GM19025 (cell line): ENCODE results near the gene NOTCH3.

ENCODE experiments used
- ATAC-seq: cut with Tn5 transposase; IDR thresholded peaks from one replicate; pipeline ENCODE4 v1.9.1; 2021; ENCODE audit warnings: mild to moderate bottlenecking, low read depth, moderate library complexity; ENCODE audit not compliant: unreplicated experiment

Gene NOTCH3

GRCh38 chr19:15198951-15199660 is 1.7 kb downstream of the NOTCH3 start:
- ATAC-seq = no peak

DNA sequence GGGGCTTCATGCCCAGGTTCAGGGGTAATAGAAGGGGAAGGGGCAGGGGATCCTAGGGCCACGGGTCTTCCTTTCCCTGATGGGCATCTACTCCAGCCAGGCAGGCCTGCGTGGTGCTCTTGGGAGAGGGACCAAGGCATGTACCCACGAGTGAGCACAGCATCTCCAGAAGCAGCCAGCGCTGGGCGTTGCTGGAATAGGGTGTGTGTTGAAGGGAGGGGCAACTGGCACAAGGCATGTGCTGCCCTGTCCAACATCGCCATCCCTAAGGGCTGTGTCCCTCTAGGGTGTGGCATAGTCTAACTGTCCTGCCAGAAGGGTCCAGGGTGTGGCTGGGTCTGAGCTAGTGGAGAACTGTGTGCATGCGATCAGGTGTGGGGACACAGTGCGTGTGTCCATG is 2.9 kb downstream of the NOTCH3 start:
- no peak for ATAC-seq

DNA sequence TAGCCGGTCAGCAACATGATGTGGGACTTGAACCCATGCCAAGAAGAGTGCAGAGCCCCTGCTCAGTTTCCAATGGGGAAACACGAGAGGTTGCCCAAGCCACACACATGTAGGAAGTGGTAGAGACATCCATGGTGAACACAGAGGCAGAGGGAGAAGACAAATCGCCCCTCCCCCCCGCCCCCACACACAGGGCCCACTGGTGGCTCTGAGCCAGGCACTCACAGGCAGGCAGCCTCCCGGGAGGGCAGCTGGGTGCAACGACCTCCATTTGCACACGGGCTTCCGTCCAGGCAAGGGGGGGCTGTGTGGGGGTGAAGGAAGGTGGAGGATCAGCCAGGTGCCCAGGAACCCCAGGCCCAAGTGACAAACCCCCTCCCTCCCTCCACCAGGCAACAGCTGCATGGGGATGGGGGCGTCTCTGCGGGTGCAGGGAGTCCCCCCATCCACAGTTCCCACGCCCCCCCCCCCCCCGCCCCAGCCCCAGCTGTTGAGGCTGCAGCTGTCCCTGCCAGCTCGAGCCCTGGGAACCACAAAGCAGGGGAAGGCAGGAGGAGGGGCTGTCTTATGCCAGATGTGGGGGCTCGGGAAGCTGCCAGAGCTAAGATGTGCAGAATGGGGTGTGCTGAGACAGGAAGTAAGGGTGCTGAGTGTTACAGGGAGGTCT is 3.4 kb downstream of the NOTCH3 start:
- no peak for ATAC-seq

- ATAC-seq = no peak
These were observed 4.3 kb downstream of the NOTCH3 start for GRCh38 chr19:15196360-15197005.

DNA sequence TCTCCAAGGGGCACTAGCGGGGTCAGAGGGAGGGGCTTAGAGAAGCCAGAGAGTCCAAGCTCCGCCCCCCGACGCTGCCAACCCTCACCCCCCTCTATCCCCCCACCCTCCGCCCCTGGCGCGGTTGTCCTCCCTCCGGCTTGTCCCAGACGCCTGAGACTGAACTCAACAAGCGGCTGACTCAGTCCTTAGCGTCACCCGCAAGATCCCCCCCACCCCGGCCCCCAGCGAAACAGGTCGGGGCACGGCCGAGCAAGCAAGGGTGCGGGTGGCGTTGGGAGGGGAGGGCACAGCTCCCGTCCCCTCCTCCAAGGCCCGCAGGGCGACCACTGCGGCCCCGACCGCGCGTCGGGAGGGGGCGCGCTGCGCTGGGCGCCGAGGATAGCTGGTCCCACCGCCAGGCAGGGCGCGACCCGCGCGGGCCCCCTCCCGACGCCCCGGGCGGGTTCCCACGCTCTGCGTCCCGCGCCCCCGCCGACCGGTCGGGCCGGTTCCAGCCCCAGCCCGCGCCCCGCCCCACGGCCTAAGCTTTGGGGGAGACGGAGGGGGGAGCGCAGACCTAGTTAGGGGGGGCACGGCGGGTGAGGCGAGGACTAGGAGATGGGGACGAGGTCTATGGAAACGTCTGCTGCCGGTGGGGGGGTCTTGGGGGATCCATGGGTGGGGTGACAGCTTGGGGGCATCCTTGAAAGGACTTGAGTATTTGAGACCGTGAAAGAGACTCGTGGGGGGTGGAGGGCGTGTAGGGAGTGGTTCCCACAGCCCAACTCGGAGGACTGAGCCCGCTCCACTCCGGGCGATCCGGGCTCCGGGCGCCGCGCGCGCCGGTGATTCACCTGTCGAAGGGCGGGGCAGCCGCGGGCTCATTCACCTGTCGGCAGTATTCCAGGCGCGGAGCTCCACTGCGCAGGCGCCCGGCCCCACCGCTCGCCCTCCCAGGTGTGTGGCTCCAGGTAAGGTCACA is 5.1 kb downstream of the NOTCH3 start:
- no peak for ATAC-seq

GRCh38 chr19:15194938-15195337 is 5.9 kb downstream of the NOTCH3 start:
- ATAC-seq = no peak

DNA sequence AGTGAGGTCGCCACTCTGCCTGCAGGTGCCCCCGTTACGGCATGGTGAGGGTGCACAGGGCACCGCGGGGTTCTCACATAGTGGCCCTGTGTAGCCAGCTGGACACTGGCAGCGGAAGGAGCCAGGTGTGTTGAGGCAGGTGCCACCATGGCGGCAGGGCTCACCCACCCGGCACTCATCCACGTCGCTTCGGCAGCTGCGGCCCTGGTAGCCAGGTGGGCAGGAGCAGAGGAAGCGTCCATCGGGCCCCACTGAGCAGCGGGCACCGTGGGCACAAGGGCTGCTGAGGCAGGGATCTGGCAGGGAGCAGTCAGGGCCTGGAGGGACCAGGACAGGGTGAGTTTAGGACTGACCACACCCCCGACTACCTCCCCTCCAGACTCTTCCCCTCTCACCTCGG is 8.8 kb downstream of the NOTCH3 start:
- ATAC-seq = no peak

- ATAC-seq = no peak
These were observed 9.3 kb downstream of the NOTCH3 start for GRCh38 chr19:15191514-15191913.

DNA sequence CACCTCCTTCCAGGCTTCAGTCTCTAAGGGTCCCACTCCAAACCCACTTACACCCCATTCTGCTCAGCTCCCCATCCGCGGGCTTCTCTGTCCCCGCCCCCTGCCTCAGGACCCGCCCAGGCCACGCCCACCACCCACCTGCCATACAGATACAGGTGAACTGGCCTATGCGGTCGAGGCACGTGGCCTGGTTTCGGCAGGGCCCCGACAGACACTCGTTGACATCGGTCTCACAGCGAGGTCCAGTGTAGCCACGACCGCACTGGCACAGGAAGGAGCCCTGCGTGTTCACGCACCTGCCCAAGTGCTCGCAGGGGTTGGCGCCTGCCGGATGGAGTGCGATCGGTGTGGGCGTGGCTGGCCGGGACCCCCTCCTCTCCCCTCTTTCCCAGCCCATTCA is 11.9 kb downstream of the NOTCH3 start:
- no peak for ATAC-seq

- ATAC-seq = no peak
These were observed 13.5 kb downstream of the NOTCH3 start for GRCh38 chr19:15187026-15188007.

DNA sequence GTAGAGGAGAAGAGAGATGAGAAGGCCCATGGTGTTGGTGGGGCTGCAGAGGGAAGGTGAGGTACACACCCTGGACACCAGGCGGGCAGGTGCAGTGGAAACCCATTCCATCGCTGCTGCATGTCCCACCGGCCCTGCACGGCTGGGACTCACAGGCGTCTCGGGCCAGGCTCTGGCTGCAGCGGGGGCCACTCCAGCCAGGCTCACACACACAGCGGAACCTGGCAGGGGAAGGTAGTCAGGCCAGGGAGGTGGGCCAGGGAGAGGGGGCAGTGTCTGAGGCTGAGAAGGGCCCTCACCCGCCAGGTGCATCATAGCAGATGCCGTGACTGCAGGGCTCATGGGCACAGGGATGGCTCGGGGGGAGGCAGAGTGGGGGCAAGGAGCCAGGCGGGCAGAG is 15.6 kb downstream of the NOTCH3 start:
- no peak for ATAC-seq

DNA sequence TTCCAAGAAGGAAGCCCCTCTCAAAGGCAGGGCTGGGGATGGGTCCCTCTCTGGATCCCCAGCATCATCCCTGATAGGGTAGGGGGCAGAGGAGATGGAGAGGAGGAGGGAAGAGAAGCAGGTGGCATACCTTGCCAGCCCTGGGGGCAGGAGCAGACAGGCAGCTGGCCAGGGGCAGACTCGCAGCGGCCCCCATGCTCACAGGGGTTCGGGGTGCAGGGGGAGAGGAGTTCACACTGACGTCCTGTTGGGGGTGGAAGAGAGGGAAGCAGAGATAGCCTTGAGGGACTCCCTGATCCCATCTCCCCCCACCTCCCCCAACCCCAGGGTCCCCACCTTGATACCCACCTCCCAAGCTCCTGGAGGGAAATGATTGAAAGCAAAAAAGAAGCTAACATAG is 16.0 kb downstream of the NOTCH3 start:
- ATAC-seq = no peak

- ATAC-seq = no peak
These were observed 19.4 kb downstream of the NOTCH3 start for GRCh38 chr19:15181394-15181793.

DNA sequence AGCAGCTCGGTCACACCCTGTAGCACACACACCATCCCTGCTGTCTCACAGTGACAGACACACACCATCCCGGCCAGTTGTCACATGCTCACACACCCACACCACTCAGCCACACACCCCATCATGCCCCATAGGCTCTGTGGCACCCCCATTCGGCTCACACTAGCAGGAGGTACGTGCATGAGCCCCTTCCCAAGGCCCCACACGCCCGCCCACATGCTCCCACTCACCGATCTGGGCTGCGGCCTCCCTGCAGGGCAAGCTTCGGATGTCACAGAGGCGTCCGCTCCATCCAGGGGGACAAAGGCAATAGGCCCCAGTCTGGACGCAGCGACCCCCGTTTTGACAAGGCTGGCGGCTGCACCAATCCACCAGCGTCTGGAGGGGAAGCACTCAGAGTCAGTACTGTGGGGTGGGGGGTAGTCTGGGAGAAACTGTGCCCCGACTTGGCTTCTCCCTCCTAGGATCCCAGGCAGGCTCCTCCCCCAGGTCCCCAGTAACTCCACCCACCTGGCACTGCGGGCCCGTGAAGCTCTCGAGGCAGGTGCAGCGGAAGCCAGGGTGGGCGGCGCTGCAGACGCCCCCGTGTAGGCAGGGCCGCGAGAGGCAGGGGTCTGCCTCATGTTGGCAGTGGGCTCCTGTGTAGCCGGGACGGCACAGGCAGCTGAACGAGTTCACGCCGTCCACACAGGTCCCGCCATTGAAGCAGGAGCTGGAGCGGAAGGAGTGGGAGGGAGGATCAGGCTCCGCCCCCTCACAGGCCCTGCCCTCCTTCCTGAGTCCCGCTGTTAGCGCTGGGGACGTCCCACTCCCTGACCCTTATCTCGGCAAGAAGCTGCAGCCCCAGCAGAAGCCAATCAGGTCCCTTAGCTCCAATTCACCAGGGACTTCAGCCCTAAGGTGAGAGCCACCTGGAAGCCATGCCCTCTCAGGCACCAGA is 20.1 kb downstream of the NOTCH3 start:
- no peak for ATAC-seq

DNA sequence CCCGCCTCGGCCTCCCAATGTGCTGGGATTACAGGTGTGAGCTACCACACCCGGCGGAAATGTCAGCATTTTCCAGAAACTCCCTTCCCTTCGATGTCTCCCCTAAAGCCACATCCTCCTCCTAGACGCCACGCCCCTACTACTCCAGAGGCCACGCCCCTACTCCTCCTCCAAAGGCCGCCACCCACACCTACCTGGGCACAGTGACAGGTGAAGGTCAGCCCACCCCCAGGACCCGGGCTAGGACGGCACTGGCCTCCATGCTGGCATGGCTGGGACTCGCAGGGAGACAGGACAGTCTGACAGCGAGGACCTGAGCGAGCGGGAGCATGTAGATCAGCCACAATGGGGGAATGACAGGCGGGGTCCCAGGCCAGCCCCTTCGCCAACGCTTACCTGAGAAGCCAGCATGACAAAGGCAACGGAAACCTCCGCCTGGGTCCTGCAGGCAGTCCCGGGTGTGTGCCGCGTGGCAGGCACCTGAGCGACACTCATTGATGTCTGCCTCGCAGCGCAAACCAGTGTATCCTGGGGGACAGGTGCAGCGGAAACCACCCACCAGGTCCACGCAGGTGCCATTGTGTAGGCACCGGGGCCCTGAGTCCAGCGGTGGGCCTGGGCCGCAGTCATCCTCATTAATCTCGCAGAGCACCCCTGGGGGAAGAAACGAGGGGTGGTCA is 22.0 kb downstream of the NOTCH3 start:
- no peak for ATAC-seq

- ATAC-seq = no peak
These were observed 23.3 kb downstream of the NOTCH3 start for GRCh38 chr19:15177269-15178116.

GRCh38 chr19:15175609-15176008 is 25.2 kb downstream of the NOTCH3 start:
- no peak for ATAC-seq
